IMR-90 (cell line): ENCODE data around the gene HSPE1.

Experiments
- CEBPB ChIP-seq: IDR thresholded peaks from 2 replicates; pipeline ENCODE4 v1.6.1; 2012; ENCODE audit warnings: low read depth, low read length, improper control_type of control experiment
- FOS ChIP-seq: fragments of 150-350 bp; IDR thresholded peaks from 2 replicates; pipeline ENCODE4 v1.6.1; 2016; ENCODE audit warnings: low read depth, low read length
- POLR2A ChIP-seq: IDR thresholded peaks from 2 replicates; pipeline ENCODE4 v1.6.1; 2012; ENCODE audit warnings: mild to moderate bottlenecking, low read depth, low read length
- TF ChIP-seq, protein P1 (sequence below): conservative IDR thresholded peaks from 2 replicates; pipeline ENCODE4 v1.5.1; 2012; ENCODE audit warnings: mild to moderate bottlenecking, low read depth, low read length, improper control_type of control experiment

GRCh38 chr2:197450465-197450864, 49.7 kb upstream of the HSPE1 start:
- TF ChIP-seq, protein P1, sequence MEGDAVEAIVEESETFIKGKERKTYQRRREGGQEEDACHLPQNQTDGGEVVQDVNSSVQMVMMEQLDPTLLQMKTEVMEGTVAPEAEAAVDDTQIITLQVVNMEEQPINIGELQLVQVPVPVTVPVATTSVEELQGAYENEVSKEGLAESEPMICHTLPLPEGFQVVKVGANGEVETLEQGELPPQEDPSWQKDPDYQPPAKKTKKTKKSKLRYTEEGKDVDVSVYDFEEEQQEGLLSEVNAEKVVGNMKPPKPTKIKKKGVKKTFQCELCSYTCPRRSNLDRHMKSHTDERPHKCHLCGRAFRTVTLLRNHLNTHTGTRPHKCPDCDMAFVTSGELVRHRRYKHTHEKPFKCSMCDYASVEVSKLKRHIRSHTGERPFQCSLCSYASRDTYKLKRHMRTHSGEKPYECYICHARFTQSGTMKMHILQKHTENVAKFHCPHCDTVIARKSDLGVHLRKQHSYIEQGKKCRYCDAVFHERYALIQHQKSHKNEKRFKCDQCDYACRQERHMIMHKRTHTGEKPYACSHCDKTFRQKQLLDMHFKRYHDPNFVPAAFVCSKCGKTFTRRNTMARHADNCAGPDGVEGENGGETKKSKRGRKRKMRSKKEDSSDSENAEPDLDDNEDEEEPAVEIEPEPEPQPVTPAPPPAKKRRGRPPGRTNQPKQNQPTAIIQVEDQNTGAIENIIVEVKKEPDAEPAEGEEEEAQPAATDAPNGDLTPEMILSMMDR = no peak
- TF ChIP-seq POLR2A = no peak
- no peak for TF ChIP-seq FOS
- no peak for TF ChIP-seq CEBPB
